H1 (cell line): ENCODE results near the gene BICD1. TPM values are rescaled to one million over a fixed set of nuclear protein-coding genes. Genes with fewer than 3 reads are reported as not detected.

Experiments
- CTCF ChIA-PET: fragments of 300-600 bp; sonication (Branson Sonifier 250); formaldehyde crosslinking; loops from one replicate; lab custom pipeline; 2021; ENCODE audit not compliant: partially characterized antibody; lab: Charles Lee
- POLR2A ChIA-PET: fragments of 300-600 bp; sonication (Branson Sonifier 250); formaldehyde crosslinking; loops from one replicate; lab custom pipeline; 2021; ENCODE audit warnings: inconsistent platforms; ENCODE audit not compliant: partially characterized antibody; lab: Charles Lee
- DNase-seq, 2 experiments: peaks; one replicate each; pipeline versions ENCODE4 v3.0.0 to v3.0.0-alpha.2; 2010 to 2022; ENCODE audit warnings: low spot score in 2 of 2, low read depth in 1 of 2, mixed read lengths in 1 of 2
- FAIRE-seq: peaks from 2 replicates; lab custom pipeline; 2011; peaks lifted over from hg19 to GRCh38; lab: Jason Lieb, UNC
- H2AFZ ChIP-seq: 2 replicates; pipeline ENCODE4 v1.8.1; 2012; ENCODE audit warnings: low read length, inconsistent platforms
- H2AK5ac ChIP-seq: 2 replicates; pipeline ENCODE4 v1.6.1; 2013; ENCODE audit warnings: low read depth, low read length
- H2BK120ac ChIP-seq: replicated peaks from 2 replicates; pipeline ENCODE3; 2013; ENCODE audit warnings: low read depth, low read length, inconsistent platforms
- H2BK12ac ChIP-seq: 2 replicates; pipeline ENCODE4 v1.6.1; 2013; ENCODE audit warnings: low read depth, low read length
- H2BK15ac ChIP-seq: 2 replicates; pipeline ENCODE4 v1.6.1; 2013; ENCODE audit warnings: low read length
- H2BK20ac ChIP-seq: 2 replicates; pipeline ENCODE4 v1.6.1; 2013; ENCODE audit warnings: low read length
- H2BK5ac ChIP-seq: 2 replicates; pipeline ENCODE4 v1.6.1; 2013; ENCODE audit warnings: low read depth, low read length
- H3K14ac ChIP-seq: 2 replicates; pipeline ENCODE4 v1.6.1; 2013; ENCODE audit warnings: inconsistent platforms; ENCODE audit not compliant: insufficient read length
- H3K18ac ChIP-seq: 2 replicates; pipeline ENCODE4 v1.6.1; 2013; ENCODE audit warnings: low read length; ENCODE audit errors: extremely low read depth
- H3K23ac ChIP-seq: 2 replicates; pipeline ENCODE4 v1.6.1; 2013; ENCODE audit warnings: inconsistent platforms; ENCODE audit not compliant: insufficient read length
- H3K23me2 ChIP-seq: 2 replicates; pipeline ENCODE4 v1.6.1; 2013; ENCODE audit warnings: low read depth, low read length
- H3K27ac ChIP-seq: 2 replicates; pipeline ENCODE4 v1.6.1; 2011; ENCODE audit warnings: low read depth, low read length, inconsistent platforms
- H3K27me3 ChIP-seq, 4 experiments: replicated peaks in 1 of 4; 1 replicate in 1 of 4; 2 replicates in 3 of 4; pipeline versions ENCODE4 v1.6.1 to v1.8.1; 2011 to 2013; ENCODE audit warnings: low read length in 3 of 4, mild to moderate bottlenecking in 3 of 4, inconsistent platforms in 2 of 4, mixed read lengths in 2 of 4, moderate library complexity in 1 of 4; ENCODE audit not compliant: control insufficient read depth in 3 of 4, insufficient read depth in 3 of 4; ENCODE audit errors: extremely low read depth in 1 of 4
- H3K36me3 ChIP-seq, 4 experiments: 2 replicates each; pipeline versions ENCODE4 v1.6.1 to v1.8.1; 2011 to 2013; ENCODE audit warnings: mild to moderate bottlenecking in 4 of 4, low read length in 3 of 4, moderate library complexity in 2 of 4, control low read depth in 1 of 4, inconsistent platforms in 1 of 4; ENCODE audit not compliant: insufficient read depth in 4 of 4, control insufficient read depth in 2 of 4
- H3K4ac ChIP-seq: replicated peaks from 2 replicates; pipeline ENCODE3; 2013; ENCODE audit warnings: low read length, low read depth, mixed read lengths, inconsistent platforms; ENCODE audit not compliant: insufficient read length
- H3K4me1 ChIP-seq, 4 experiments: replicated peaks in 1 of 4; 1 replicate in 1 of 4; 2 replicates in 3 of 4; pipeline versions ENCODE4 v1.6.1 to v1.8.1; 2011 to 2013; ENCODE audit warnings: low read length in 3 of 4, inconsistent platforms in 2 of 4, mixed read lengths in 1 of 4; ENCODE audit not compliant: insufficient read depth in 4 of 4, control insufficient read depth in 3 of 4
- H3K4me2 ChIP-seq, 2 experiments: 2 replicates each; pipeline versions ENCODE4 v1.6.1 to v1.8.1; 2011 to 2013; ENCODE audit warnings: low read depth in 2 of 2, low read length in 2 of 2, control low read depth in 1 of 2, inconsistent platforms in 1 of 2, mild to moderate bottlenecking in 1 of 2; ENCODE audit not compliant: insufficient read depth in 1 of 2
- H3K4me3 ChIP-seq, 4 experiments: fragments of 200-600, 300-600 bp in 1 of 4; sonication (generic), shearing (Covaris generic), sonication (Bioruptor Twin) in 1 of 4; 2 replicates each; pipeline versions ENCODE4 v1.5.1 to v1.8.1; 2011 to 2016; ENCODE audit warnings: low read length in 4 of 4, low read depth in 3 of 4, control low read depth in 2 of 4, inconsistent platforms in 2 of 4, mild to moderate bottlenecking in 2 of 4, mixed read lengths in 1 of 4, moderate library complexity in 1 of 4; ENCODE audit not compliant: insufficient read depth in 2 of 4; ENCODE audit errors: extremely low read depth in 1 of 4
- H3K56ac ChIP-seq: replicated peaks from 2 replicates; pipeline ENCODE3; 2013; ENCODE audit warnings: low read depth, mild to moderate bottlenecking, mixed read lengths, low read length, inconsistent platforms; ENCODE audit not compliant: insufficient read length
- H3K79me1 ChIP-seq: 2 replicates; pipeline ENCODE4 v1.6.1; 2013; ENCODE audit warnings: low read depth, low read length, control low read depth
- H3K79me2 ChIP-seq, 2 experiments: 2 replicates each; pipeline versions ENCODE4 v1.6.1 to v1.8.1; 2012 to 2013; ENCODE audit warnings: low read length in 2 of 2, mild to moderate bottlenecking in 2 of 2, inconsistent platforms in 1 of 2; ENCODE audit not compliant: insufficient read depth in 2 of 2, control insufficient read depth in 1 of 2
- H3K9ac ChIP-seq, 4 experiments: replicated peaks in 1 of 4; 1 replicate in 1 of 4; 2 replicates in 3 of 4; pipeline versions ENCODE4 v1.6.1 to v1.8.1; 2011 to 2013; ENCODE audit warnings: low read depth in 3 of 4, low read length in 3 of 4, control low read depth in 2 of 4, mild to moderate bottlenecking in 2 of 4, moderate library complexity in 2 of 4, inconsistent platforms in 1 of 4; ENCODE audit errors: extremely low read depth in 1 of 4
- H3K9me3 ChIP-seq, 2 experiments: 2 replicates each; pipeline versions ENCODE4 v1.6.1 to v1.8.1; 2012 to 2013; ENCODE audit warnings: mild to moderate bottlenecking in 2 of 2, moderate library complexity in 2 of 2, control low read depth in 1 of 2, inconsistent platforms in 1 of 2, low read depth in 1 of 2, low read length in 1 of 2, mixed read lengths in 1 of 2; ENCODE audit not compliant: insufficient read depth in 2 of 2
- H4K20me1 ChIP-seq, 2 experiments: replicated peaks in 1 of 2; 2 replicates each; pipeline versions ENCODE3 to v1.8.1; 2011 to 2013; ENCODE audit warnings: inconsistent platforms in 2 of 2, low read length in 2 of 2, mild to moderate bottlenecking in 1 of 2; ENCODE audit not compliant: insufficient read depth in 2 of 2, control insufficient read depth in 1 of 2
- H4K5ac ChIP-seq: 2 replicates; pipeline ENCODE4 v1.6.1; 2013; ENCODE audit warnings: low read length, low read depth, mixed read lengths, inconsistent platforms; ENCODE audit not compliant: insufficient read length
- H4K8ac ChIP-seq: 2 replicates; pipeline ENCODE4 v1.8.0; 2013; ENCODE audit warnings: mild to moderate bottlenecking, moderate library complexity, low read length, inconsistent platforms; ENCODE audit not compliant: insufficient read depth; ENCODE audit errors: extremely low read depth
- H4K91ac ChIP-seq: replicated peaks from 2 replicates; pipeline ENCODE3; 2013; ENCODE audit warnings: low read length, mixed read lengths, inconsistent platforms; ENCODE audit not compliant: insufficient read length
- BACH1 ChIP-seq: IDR thresholded peaks from 2 replicates; pipeline ENCODE4 v1.6.1; 2012; ENCODE audit warnings: low read length, improper control_type of control experiment
- CEBPB ChIP-seq: IDR thresholded peaks from 2 replicates; pipeline ENCODE4 v1.6.1; 2012; ENCODE audit warnings: low read depth, low read length
- EZH2 ChIP-seq: fragments of 200-600 bp; sonication (generic); IDR thresholded peaks from 2 replicates; pipeline ENCODE4 v1.7.1; 2012; ENCODE audit warnings: low read depth, mild to moderate bottlenecking, moderate library complexity, low read length, inconsistent platforms; ENCODE audit not compliant: severe bottlenecking
- JUN ChIP-seq: IDR thresholded peaks from 2 replicates; pipeline ENCODE4 v1.6.1; 2011; ENCODE audit warnings: low read depth, mild to moderate bottlenecking, improper control_type of control experiment, low read length
- MAFK ChIP-seq: IDR thresholded peaks from 2 replicates; pipeline ENCODE4 v1.6.1; 2012; ENCODE audit warnings: low read depth, mild to moderate bottlenecking, improper control_type of control experiment, low read length
- RFX5 ChIP-seq: IDR thresholded peaks from 2 replicates; pipeline ENCODE4 v1.6.1; 2011; ENCODE audit warnings: low read depth, low read length, improper control_type of control experiment, borderline replicate concordance
- RNF2 ChIP-seq: fragments of 200-900, 300-1000 bp; sonication (generic); IDR thresholded peaks from 2 replicates; pipeline ENCODE4 v1.7.1; 2016; ENCODE audit warnings: borderline replicate concordance, low read depth, mild to moderate bottlenecking, antibody characterized with exemption, low read length; ENCODE audit not compliant: poor library complexity, severe bottlenecking; ENCODE audit errors: missing control alignments
- TAF1 ChIP-seq: IDR thresholded peaks from 2 replicates; pipeline ENCODE4 v1.6.1; 2011; ENCODE audit warnings: mild to moderate bottlenecking, low read depth, low read length
- WGBS, 2 experiments: shearing (Covaris generic) in 1 of 2; methylation state at CpG; one replicate each; pipeline versions ENCODE4 v1.1.6 to v1.1.7; 2013 to 2015; ENCODE audit warnings: low lambda C conversion rate in 2 of 2, mixed read lengths in 2 of 2, inconsistent platforms in 1 of 2, low coverage in 1 of 2, missing lambda C conversion rate in 1 of 2; ENCODE audit not compliant: insufficient replicate concordance in 2 of 2, insufficient coverage in 1 of 2, insufficient read length in 1 of 2; ENCODE audit errors: extremely low coverage in 1 of 2, missing lambda C conversion rate in 1 of 2; 5-methylcytosine and 5-hydroxymethylcytosine counted together
- polyA plus RNA-seq, 7 experiments: library from polyadenylated mRNA; depleted of rRNA in 3 of 7; stranded (reverse) in 5 of 7; unstranded in 2 of 7; fragments of >200 nt in 5 of 7; fragments of 200-250 nt in 2 of 7; gene quantifications; 1 replicate in 5 of 7; 2 replicates in 1 of 7; 4 replicates in 1 of 7; pipeline versions ENCODE4 v1.2.1 to v1.2.3, GENCODE V29; 2011 to 2013; ENCODE audit warnings: missing spikeins in 2 of 7, mixed read lengths in 2 of 7
- total RNA-seq: library from RNA; stranded (reverse); fragmentation: NEBNext Ultra II Directional; extraction: Animal tissue kit (Norgen Biotek cat#: 25700); gene quantifications from 2 replicates; pipeline ENCODE4 v1.2.1, GENCODE V29; 2021

Gene BICD1
- total and polyA plus RNA-seq, 2 of the 8 experiments (the other 6 are each of a cell fraction or from before 2014, with no cell fraction given): 34.1 to 58.4 TPM

DNA sequence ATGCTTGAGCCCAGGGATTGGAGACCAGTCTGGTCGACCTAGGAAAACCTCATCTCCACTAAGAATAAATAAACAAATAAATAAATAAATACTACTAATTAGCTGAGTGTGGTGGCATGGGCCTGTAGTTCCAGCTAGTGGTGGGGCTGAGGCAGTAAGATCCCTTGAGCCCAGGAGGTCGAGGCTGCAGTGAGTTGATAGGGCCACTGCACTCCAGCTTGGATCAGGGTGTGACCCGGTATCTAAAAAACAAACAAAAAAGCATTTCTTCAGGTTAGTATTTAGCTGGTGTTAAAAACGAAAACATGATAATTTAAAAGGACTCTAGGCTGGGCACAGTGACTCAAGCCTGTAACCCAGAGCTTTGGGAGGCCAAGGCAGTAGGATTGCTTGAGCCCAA is 291.5 kb downstream of the BICD1 start:
- H3K4ac ChIP-seq: no peak overlapping the region
- H3K9me3 ChIP-seq: no peaks in the 10 kb centered on the region
- peak overlapping the region; percentile 62 for H2BK12ac ChIP-seq
- 84% methylated on average over 4 of the region's 4 CpGs; no CpG with 5 or more reads in 1 of the 2 experiments for WGBS, 2 experiments
- ChIA-PET CTCF (interaction anchor here (0.7 to 1.5 kb wide), 10 partner anchors 24 to 274 kb away, joined by 3 to 8 read pairs (median 3); no protein-coding TSS in a partner anchor), POLR2A (interaction anchor here (0.7 to 2.1 kb wide), 9 partner anchors 9 to 291 kb away, joined by 3 to 12 read pairs (median 3); no protein-coding TSS in a partner anchor)
- no peak overlapping the region for H2BK20ac ChIP-seq
- H3K18ac ChIP-seq: peak overlapping the region; percentile 96
- no peak overlapping the region for H3K23ac ChIP-seq
- H2AFZ ChIP-seq: no peak overlapping the region
- peak in 1 of 2 experiments; percentile 45 for DNase-seq
- no peak overlapping the region for H4K5ac ChIP-seq
- no peak overlapping the region for H3K27ac ChIP-seq
- H2BK120ac ChIP-seq: peak overlapping the region; percentile 48
- no peak overlapping the region for H3K9ac ChIP-seq
- H3K23me2 ChIP-seq: peaks cover 3% of the 10 kb centered on the region
- peak overlapping the region; percentile 20; the same call in 1 of the 2 replicates for H4K8ac ChIP-seq
- peaks cover 3 to 12% (median 5%) of the 10 kb centered on the region in 4 experiments; a peak in 5 of 7 replicates for H3K4me1 ChIP-seq
- peak overlapping the region; percentile 57 for H2AK5ac ChIP-seq
- peak overlapping the region; percentile 82; the same call in 1 of the 2 replicates for H2BK5ac ChIP-seq
- peaks cover 0 to 6% (median 0%) of the 10 kb centered on the region in 4 experiments; a peak in 1 of 8 replicates for H3K36me3 ChIP-seq
- H4K91ac ChIP-seq: peak overlapping the region; percentile 90
- H3K79me2 ChIP-seq: peaks cover 14 to 30% of the 10 kb centered on the region in 2 experiments
- peak overlapping the region; percentile 82 to 95 for H3K4me2 ChIP-seq
- H3K14ac ChIP-seq: no peak overlapping the region
- H3K27me3 ChIP-seq: no peaks in the 10 kb centered on the region
- FAIRE-seq: no peak
- H3K79me1 ChIP-seq: 0 out of 2 replicates have a peak, but pooled peaks cover 4% of the 10 kb centered on the region
- peaks cover 0 to under 1% of the 10 kb centered on the region in 2 experiments for H4K20me1 ChIP-seq
- no peak overlapping the region for H3K56ac ChIP-seq
- no peak overlapping the region for H2BK15ac ChIP-seq
- H3K4me3 ChIP-seq: peak overlapping the region in 2 of 4 experiments; percentile 79 to 81; a peak in 4 of 8 replicates
- TF ChIP-seq TAF1: 0 out of 2 replicates have a peak, but pooled peaks have one; percentile 17
- no peak for TF ChIP-seq RFX5
- TF ChIP-seq RNF2: no peak
- TF ChIP-seq MAFK: no peak
- no peak for TF ChIP-seq JUN
- TF ChIP-seq BACH1: no peak
- no peak for TF ChIP-seq EZH2
- TF ChIP-seq CEBPB: no peak
